Testis (tissue), 2 donors: ENCODE data around the gene MYO18B.

Experiments used
- CTCF ChIP-seq, 3 experiments: fragments of 450-650 bp in 2 of 3; fragments of 200-600 bp in 1 of 3; sonication (generic) in 1 of 3; IDR thresholded peaks; one replicate each; pipeline ENCODE4 v1.5.1; 2016 to 2019; ENCODE audit warnings: antibody characterized with exemption in 3 of 3, mild to moderate bottlenecking in 2 of 3, moderate library complexity in 1 of 3
- POLR2A ChIP-seq: fragments of 450-650 bp; IDR thresholded peaks from one replicate; pipeline ENCODE4 v1.6.1; 2017; ENCODE audit warnings: antibody characterized with exemption, mild to moderate bottlenecking, moderate library complexity

- TF ChIP-seq POLR2A (no peak), CTCF (IDR thresholded peaks at IDR 0.05) (no peak)
Observed at GRCh38 chr22:25979968-25980367, 238.0 kb downstream of the MYO18B start.
